Endothelial cell of umbilical vein (primary cell): ENCODE results near the gene LYSMD4.
A peak's percentile ranks its signal among the peaks of the same experiment; 100 is the strongest.

Source experiments
- FOS ChIP-seq: IDR thresholded peaks from 2 replicates; pipeline ENCODE4 v1.6.1; 2011; ENCODE audit warnings: mild to moderate bottlenecking, low read length, moderate library complexity, borderline replicate concordance; ENCODE audit not compliant: insufficient read depth
- MYC ChIP-seq: IDR thresholded peaks from one replicate; pipeline ENCODE4 v1.6.1; 2011; ENCODE audit warnings: mild to moderate bottlenecking, low read depth, low read length

DNA sequence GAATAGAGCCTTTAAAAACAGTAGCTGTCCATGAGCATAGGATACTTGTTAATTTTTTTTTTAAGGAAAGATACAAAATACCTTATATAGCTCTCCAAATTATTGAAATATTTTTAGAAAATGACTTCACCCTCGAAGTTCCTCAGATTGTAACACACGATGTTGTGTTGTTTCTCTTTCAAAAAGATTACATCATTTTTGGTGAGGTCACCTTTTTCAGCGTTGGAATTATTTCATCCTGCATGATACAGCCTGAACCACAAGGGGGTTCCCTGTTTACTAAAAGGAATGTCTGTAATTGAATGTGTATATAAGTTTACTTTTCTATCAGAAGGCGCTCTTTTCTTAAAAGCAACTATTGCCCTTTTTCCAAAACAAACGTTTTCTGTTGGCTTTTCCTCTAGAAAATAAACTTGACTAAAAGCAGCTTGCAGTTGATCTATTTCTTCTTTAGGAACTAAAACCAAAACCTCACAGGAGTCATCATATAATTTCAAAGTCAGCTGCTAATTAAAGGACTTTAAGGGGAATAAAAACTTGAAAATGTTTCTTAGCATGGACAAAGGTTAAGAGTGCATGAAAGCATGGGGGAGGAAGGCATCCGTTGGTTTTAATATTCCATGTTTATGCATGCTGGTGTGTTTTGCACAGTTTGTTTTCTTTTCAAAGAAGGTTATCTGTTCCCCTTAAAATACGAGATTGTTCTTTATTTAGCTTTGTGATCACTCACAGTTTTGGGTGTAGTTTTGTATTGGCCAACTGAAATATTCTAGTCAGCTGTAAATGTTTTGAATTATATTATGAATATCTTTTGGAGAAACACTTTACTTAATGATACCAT is 29.4 kb downstream of the LYSMD4 start:
- TF ChIP-seq FOS (peak; percentile 32), MYC (no peak)
